HG03469 (cell line): ENCODE results near the gene CDH13.
A peak's percentile ranks its signal among the peaks of the same experiment; 100 is the strongest.

Experiments
- ATAC-seq: cut with Tn5 transposase; IDR thresholded peaks from one replicate; pipeline ENCODE4 v1.9.1; 2021; ENCODE audit warnings: mild to moderate bottlenecking, moderate library complexity, moderate number of reproducible peaks; ENCODE audit not compliant: unreplicated experiment

Gene CDH13

DNA sequence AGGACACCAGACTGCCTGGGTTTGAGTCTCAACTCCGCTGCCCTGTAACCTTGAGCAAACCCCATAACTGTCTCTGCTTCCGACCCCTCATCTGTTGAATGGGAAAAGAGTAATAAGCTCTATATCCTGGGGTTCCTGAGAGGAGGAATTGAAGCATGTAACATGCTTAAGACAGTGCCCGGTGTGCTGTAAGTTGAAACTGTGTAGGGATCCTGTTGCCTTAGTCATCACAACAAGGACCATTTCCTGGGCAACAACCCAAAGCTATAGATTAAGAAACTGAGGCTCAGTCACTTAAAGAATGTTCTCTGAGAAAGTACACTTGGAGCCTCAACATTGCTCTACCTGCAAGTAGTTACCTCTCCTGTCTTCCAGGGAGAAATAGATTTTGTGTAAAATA lies 23.0 kb downstream of the CDH13 start:
- no peak for ATAC-seq

DNA sequence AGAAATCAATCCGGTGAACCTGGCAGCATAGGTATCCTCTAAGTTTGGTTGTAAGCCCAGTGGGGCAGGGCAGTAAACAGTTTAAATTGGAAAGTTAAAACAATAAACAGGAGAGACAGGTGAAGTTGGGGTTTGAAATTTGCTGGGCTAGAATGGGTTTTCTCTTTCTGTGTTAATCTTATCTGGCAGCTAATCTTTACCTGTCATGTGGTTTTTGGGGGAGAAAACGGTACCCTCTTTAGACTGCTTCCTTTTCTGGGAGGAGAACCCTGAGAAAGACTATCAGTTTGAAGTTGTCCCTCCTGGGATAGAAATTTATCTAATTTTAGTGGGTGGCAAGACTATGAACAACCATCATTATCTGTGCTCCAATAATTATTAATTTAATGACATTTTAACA lies 24.0 kb downstream of the CDH13 start:
- ATAC-seq = no peak

DNA sequence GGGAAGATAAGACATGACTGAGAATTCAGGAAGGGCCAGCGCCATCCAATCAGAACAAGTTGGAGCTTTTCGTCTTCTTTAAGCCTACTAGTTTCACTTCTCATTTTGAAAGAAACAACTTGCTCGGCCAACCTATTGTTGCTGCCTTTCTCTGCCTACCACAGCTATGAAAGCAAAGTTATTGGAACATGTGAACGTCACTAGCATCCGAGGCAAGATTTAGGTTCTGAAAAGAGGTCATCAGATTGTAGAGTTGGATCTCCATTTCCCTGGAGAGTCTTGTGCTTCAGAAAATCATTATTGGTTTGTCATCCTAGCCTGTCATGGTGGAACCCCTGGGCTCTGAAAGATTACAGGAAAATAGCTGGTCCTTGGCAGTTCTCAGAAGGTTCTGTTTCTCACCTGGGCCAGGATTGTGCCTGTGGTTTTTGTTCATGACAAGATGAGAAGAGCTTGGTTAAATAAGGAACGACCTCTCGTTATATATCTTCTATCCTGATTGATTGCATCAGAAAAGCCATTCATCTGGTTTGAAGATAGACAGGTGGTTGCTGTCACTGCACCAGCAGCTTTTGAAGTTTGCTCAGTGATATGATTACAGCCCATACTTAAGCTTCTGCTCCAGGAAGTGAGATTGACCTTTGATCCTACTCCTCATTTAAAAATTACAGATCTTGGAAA lies 25.3 kb downstream of the CDH13 start:
- ATAC-seq = peak; percentile 61

DNA sequence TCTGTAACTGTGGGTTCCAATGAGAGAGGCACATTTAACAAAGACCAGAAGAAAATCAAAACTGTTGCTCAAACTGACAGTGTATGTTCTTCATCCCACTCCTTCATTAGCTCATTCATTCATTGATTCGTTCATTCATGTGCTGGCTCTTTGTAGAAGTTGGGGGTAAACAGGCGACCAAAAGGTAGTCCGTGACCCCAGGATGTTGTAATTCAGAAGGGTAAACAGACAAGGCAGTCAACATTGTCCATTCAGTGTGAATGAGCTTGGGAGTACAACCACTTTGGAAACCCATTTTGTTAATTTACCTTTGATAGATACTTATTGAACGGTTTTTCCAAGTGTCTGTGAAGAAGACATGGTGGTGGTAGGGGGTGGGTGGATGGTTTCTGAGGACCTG lies 26.1 kb downstream of the CDH13 start:
- ATAC-seq = no peak

DNA sequence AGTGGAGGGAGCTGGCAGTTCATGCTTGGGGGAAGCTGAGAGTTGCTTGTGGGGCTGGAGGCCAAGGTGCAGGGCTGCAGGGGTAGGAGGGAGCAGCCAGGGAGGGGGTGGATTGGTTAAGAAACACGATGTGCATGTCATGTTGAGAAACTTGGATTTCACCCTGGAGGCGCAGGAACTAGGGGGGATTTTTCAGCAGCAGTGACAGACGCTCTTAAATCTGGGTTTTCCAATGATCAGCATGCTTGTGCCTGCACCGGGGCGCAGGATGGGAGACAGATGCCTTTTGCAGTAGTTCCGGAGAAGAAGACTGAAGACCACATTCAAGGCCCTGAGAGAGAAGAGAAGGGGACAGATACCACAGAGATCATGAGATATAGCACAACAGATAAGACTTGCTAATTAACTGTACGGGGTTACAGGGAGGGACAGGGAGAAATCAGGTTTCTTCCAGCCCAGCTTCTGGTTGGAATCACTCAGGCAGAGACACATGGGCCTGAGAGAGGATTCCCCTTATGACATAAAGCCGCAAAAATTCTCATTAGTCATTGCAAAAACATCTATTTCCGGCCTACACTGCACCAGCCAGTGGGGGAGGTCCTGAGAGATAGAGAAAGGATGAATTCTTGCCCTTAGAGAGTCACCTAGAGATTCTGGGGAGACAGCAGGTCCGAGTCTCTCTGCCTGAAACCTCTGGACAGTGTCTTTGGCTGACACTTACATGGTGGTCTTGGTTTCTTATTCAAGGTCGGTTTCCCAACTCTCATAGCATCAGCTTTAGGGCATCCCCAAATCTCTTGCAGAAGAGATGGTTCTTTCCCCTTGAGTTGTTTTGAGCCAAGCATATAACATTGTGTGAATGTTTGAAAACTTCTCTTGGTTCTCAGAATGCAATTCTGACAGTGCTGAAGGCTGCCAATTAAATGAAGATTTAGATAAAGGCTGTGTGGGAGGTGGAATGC lies 27.1 kb downstream of the CDH13 start:
- ATAC-seq = peak; percentile 69

DNA sequence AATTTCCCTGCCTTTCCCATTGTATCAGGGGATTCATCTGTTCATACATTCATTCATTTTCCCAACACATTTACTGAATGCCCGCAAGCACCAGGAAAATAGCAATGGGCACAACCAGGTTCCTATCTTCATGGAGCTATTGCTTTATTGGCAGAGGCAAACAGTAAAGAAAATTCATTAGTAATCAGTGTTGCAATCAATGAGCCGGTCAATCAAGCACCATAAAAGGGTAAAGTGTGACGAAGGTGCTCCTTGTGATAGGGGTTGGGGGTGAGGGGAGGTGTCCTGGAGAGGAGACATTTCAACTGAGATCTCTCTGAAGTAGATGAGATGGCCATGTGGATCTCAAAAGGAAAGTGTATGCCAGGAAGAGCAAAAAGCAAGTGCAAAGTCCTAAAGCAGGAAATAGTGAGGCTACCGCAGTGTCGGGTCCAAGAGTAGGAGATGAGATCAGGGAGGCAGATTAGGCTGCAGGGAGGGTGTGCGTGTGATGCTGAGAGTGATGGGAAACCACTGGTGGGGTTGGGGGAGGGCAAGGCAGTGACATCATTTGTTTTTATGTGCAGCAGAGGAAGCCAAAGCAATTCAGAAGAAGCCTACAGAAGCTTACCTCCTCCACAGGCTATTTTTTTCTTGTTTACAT lies 28.4 kb downstream of the CDH13 start:
- ATAC-seq = no peak

DNA sequence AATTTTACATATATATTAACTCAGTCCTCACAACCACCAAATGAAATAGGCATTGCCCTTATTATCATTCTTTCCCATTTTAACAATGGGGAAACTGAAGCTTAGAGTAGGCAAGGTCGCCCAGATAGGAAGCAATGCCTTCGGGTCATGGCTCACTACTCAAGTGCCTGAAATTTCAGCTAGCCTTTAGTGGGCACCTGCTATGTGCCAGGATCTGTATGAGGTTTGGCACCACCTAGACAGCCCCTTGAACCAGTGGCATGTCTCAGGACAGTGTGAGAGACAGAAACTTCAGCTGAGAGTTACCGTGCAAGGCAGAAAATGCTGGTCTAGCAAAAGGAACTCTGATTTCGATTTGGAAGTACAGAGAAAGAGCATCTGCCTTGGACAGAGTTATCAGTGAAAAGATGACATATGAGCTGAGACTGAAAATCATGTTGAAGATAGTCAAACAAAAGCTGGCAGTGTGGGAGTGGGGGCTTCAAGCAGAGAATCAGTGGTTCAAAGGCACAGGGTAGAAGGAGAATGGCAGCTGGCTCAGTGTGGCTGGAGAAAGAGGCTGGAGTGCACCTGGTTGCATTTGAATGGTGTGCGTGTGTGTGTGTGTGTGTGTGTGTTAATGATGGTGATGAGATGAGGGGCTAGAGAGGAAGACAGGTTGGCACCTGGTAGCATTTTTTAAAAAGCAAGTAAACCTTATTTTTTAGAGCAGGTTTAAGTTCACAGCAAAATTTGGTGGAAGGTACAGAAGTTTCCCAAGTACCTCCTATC lies 29.1 kb downstream of the CDH13 start:
- no peak for ATAC-seq

DNA sequence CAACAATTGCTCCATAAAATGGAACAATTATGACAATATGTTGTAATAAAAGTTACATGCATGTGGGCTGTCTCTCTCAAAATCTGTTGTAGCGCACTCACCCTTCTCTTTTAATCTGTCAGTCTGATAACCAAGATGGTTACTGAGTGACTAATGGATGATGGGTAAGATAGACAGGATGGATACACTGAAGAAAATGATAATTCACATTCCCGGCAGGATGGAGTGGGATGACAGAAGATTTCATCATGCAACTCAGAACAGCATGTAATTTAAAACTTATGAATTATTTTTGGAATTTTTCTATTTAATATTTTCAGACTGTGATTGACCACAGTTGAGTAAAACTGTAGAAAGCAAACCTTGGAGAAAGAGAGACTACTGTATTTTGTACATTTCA lies 30.5 kb downstream of the CDH13 start:
- ATAC-seq = no peak

DNA sequence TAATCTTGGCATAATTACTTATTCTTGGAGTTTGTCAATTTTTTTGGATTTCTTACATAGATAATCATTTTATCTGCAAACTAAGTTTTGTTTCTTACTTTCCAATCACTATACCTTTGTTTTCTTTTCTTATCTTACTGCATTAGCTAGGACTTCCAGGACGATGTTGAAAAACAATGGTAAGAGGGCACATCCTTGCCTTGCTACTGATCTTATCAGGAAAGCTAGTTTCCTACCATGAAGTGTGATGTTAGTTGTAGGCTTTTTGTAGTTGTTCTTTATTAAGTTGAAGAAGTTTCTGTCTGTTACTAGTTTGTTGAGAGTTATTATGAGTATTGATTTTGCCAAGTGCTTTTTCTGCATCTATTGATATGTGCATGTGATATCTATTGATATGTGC lies 31.0 kb downstream of the CDH13 start:
- no peak for ATAC-seq

DNA sequence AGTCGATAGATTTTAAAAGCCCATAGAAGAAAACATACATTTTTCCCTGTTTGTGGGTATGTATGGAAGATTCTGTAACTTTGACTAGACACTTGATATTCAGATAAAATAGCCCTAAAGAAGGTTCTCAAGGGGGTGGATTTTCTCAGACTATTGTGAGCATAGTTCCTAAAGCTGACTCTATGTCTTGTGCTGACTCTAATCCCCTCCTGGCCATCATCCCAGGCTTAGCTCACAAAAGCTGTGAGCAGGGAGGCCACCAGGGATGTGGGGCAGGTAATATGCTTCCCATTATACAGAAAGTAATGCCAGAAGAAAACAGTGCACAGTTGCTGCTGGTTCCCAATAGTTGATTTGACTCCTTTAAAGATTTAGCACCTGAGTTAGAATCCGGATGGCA lies 32.0 kb downstream of the CDH13 start:
- ATAC-seq = no peak

DNA sequence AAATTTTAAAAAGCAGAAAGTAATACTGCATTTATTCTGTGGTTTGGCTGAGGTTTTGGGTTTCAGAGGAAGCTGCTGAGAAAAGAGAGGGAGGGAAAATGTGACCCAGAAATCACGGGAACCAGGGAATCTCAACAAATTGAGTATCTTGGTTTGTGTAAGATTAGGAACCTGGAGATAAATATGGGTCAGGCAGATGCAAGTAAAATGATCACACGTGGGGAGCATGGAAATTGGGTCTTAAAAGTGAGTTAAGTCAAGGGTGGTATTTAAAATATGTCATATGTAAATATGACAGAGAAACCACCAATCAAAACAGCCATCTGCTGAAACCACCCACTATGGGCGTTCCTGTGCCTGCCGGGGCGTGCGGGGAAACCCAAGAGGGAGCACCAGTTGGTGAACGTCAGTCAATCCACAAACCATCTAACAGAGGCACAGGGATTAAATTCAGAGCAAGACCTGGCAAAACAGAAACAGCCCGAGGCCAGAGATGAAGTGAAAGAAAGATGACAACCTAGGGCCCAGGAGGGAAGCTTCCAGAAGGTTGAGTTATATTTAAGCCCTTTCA lies 33.4 kb downstream of the CDH13 start:
- no peak for ATAC-seq

DNA sequence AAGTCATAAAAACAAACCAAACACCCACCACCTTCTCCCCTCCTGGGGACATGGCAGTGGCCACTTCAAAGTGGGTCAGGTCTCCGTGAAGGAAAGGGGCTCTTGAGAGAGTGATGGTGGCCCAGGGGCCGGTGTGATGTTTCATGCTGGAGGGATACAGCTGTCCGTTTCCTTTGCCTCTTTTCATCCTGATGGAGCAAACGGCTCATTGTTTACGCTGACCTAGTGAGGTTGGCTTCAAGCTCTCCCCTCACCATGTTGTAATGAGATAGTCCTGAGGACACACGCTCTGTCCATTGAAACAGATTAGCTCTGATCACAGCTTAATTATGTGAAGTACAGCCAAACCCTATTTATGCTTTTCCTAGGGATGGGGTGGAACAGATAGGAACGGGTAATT lies 34.2 kb downstream of the CDH13 start:
- ATAC-seq = no peak

DNA sequence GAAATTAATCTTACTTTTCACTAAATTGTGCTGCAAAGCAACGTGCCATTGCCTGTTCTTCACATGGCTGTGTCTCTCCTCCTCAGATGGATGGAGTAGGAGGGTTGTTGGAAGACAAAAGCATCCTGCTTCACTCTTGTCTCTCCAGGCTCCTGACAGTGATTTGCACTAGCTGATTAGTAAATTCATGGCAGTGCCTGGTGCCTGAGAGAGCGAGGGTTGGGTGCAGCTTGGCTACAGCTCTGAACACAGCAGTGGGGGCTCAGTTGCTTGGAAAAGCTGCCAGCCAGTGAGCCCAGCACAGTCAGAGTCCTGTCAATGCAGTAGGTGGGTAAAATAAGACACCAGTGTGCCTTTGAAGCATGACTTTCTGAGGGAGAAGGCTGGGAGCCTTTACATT lies 37.4 kb downstream of the CDH13 start:
- ATAC-seq = no peak

DNA sequence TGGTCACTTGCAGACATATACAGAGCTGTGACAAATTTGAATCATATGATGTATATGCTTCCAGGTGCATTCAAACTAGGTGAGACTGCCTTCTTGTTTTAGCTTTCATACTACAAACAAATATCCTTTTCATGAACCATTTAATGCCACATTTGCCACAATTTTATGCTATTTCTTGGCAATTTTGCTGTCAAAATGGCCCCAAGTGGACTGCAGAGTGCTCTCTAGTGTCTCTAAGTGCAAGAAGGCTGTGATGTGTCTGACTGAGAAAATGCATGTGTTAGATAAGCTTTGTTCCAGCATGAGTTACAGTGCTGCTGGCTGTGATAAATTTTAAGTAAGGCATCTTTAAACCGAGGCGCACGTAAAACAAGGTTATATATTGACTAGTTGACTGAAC lies 38.3 kb downstream of the CDH13 start:
- ATAC-seq = no peak

DNA sequence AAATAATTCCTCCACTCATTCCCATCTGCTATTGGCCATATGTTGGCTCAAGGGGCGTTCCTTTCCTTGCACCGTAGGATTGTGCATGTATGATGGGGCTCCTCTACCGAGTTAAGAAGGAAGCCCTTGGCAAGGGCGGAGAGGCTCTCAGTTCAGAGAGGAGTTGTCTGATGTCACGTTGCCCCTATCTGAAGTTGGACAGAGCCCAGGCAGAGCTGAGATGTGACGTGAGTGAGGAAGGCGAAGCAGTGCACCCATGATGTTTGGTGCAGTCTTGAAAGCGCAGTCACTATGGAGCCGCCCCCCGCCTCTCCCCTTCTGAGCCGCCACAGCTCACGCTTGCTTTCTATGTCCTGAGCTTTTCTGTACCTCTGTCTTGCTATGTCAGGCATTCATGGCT lies 40.7 kb downstream of the CDH13 start:
- ATAC-seq = no peak

DNA sequence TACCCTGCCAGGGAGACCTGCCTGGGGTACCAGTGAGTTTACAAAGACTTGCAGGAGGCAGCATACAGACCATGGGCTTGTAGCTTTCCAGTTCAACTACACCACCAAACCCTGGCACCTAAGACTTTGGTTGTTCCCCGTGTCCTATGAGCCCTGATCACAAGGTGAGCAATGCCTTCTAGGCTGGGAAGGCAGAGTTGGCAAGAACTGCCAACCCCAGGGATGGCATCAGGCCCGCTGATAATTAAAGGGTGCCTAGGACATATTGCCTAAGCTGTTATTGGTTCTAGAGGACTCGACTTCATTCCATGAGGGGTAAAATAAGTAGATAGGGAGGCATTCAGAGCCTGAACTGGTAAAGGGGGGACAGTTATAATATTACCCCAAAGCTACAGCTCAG lies 41.3 kb downstream of the CDH13 start:
- ATAC-seq = no peak

DNA sequence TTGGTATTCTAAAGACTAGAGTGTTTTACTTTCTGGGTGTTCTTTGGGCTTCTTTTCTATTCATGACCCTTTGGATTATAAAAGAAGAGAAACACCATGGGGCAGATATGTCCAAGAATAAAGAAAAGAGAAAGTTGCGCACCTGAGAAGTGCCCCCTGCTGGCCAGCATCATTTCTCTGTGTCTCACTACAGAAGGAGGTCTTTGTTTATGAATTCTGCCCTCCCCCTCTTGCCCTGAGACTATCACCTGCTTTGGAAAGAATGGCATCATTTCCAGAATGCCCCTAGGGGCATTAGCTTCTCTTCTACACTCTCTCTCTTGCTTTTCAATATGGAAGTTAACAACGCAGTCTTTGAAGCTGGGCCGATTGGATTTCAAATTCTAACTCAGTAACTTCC lies 45.0 kb downstream of the CDH13 start:
- ATAC-seq = no peak

DNA sequence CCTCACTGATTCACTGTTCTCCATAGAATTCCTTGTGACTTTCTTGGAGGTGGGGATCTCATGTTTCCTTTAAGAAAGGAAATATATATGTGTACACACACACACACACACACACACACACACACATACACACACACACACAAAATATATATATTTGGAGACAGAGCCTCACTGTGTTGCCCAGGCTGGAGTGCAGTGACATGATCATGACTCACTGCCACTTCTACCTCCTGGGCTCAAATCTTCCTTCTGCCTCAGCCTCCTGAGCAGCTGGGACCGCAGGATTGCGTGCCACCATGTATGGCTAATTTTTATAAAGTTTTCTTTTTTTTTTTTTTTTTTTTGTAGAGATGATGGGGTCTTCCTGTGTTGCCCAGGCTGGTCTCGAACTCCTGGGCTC lies 45.9 kb downstream of the CDH13 start:
- ATAC-seq = no peak

DNA sequence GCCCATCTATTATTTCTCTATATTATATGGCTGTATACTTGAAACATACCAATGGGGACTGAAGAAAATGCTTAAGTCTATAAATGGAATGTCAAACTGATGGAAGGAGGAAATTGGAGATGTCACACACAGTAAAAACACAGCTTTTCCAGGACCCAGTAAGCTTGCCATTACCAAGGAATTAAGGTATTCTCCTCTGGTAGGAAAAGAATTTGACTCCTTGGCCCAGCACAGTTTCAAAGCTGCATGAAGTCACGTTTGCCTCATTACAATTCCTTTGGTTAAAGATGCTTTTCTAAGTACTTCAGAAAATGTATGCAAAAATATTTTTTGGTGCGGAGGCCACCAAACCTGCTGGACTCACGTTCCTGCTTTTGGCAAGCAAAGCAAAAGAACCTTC lies 48.5 kb downstream of the CDH13 start:
- ATAC-seq = no peak

DNA sequence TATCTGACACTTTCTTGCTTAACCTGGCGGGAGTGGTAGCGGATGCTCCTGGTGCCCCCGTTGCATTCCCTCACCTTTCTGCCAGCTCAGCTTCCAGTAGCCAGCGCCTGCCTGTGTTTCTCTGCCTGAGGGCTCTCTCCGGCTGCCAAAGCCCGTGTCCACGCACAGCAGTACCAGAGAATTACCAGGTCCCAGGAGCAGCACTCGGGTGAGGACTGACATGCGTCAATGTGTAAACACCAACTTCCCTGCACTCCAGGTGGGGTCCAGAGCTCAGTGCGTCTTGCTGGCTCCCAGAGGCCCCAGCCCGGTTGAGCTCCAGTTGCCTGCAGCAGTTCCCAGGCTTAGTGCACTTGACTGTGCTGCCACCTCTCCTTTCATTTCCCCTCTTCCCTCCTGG lies 54.8 kb downstream of the CDH13 start:
- no peak for ATAC-seq

DNA sequence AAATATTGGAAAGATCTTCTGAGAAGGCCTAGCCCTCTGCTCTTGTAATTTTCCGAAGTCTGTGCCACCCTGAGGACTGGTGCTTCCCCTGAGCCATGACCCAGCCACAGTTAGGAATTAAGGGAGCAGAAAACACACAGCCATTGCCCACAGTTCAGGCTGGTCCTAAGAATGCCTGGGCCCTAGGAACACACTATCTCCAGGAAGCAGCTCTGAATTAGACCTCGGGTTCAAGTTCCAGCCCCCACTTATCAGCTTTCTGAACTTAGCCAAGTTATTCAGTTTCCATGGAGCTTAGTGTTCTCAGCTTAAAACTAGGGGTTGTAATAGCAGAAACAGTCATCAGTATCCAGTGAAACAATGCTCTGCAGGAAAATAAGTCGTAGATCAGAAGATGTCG lies 56.0 kb downstream of the CDH13 start:
- no peak for ATAC-seq
